Small intestine (tissue), 7 donors: ENCODE measurements around the gene NHLRC4. TPM values are rescaled to one million over a fixed set of nuclear protein-coding genes. Genes with fewer than 3 reads are reported as not detected.
A peak's percentile ranks its signal among the peaks of the same experiment; 100 is the strongest.

Experiments used
- DNase-seq, 2 donors: peaks; one replicate each; pipeline versions ENCODE4 v3.0.0 to v3.0.0-alpha.2; 2013
- FAIRE-seq: peaks from 2 replicates; lab custom pipeline; 2012; peaks lifted over from hg19 to GRCh38; lab: Jason Lieb, UNC
- H3K27ac ChIP-seq, 3 donors: one replicate each; pipeline ENCODE4 v1.5.1; 2013; ENCODE audit warnings: low read length in 2 of 3, mild to moderate bottlenecking in 2 of 3, control low read depth in 1 of 3, inconsistent platforms in 1 of 3, low read depth in 1 of 3, moderate library complexity in 1 of 3
- H3K27me3 ChIP-seq, 3 donors: one replicate each; pipeline ENCODE4 v1.6.1; 2013; ENCODE audit warnings: low read length in 3 of 3, inconsistent platforms in 1 of 3; ENCODE audit not compliant: control insufficient read depth in 3 of 3, insufficient read depth in 3 of 3
- H3K36me3 ChIP-seq, 3 donors: one replicate each; pipeline ENCODE4 v1.6.1; 2013; ENCODE audit warnings: low read length in 3 of 3, inconsistent platforms in 1 of 3, low read depth in 1 of 3, mild to moderate bottlenecking in 1 of 3, moderate library complexity in 1 of 3; ENCODE audit not compliant: control insufficient read depth in 3 of 3, insufficient read depth in 2 of 3
- H3K4me1 ChIP-seq, 3 donors: one replicate each; pipeline ENCODE4 v1.6.1; 2013; ENCODE audit warnings: low read length in 2 of 3, inconsistent platforms in 1 of 3, low read depth in 1 of 3, mild to moderate bottlenecking in 1 of 3, moderate library complexity in 1 of 3; ENCODE audit not compliant: control insufficient read depth in 3 of 3, insufficient read depth in 2 of 3
- H3K4me3 ChIP-seq, 3 donors: one replicate each; pipeline ENCODE4 v1.5.1; 2013; ENCODE audit warnings: low read length in 3 of 3, control low read depth in 1 of 3, inconsistent platforms in 1 of 3, low read depth in 1 of 3, mild to moderate bottlenecking in 1 of 3, moderate library complexity in 1 of 3
- H3K9me3 ChIP-seq, 2 donors: one replicate each; pipeline ENCODE4 v1.6.1; 2013; ENCODE audit warnings: low read depth in 1 of 2, low read length in 1 of 2; ENCODE audit not compliant: control insufficient read depth in 2 of 2, insufficient read depth in 1 of 2
- WGBS, 3 donors: extraction: QIAGEN DNeasy Blood & Tissue Kit; methylation state at CpG; one replicate each; pipeline ENCODE4 v1.1.7; 2013; 5-methylcytosine and 5-hydroxymethylcytosine counted together
- polyA plus RNA-seq, 4 donors: library from polyadenylated mRNA; stranded (reverse) in 3 of 4; unstranded in 1 of 4; fragments of 200-250 nt in 3 of 4; fragments of 120-200 nt in 1 of 4; gene quantifications; one replicate each; pipeline versions ENCODE4 v1.2.1 to v1.2.3, GENCODE V29; 2013
- donor health status: healthy with polysubstance abuse.
- donor health status: control.
- donor health status: control.
- donor health status: Bipolar disorder and iron deficiency.
- donor health status: healthy.

Gene NHLRC4
- polyA plus RNA-seq, 4 donors: 0.45 to 2.2 (median 0.79) TPM; not detected in 1

DNA sequence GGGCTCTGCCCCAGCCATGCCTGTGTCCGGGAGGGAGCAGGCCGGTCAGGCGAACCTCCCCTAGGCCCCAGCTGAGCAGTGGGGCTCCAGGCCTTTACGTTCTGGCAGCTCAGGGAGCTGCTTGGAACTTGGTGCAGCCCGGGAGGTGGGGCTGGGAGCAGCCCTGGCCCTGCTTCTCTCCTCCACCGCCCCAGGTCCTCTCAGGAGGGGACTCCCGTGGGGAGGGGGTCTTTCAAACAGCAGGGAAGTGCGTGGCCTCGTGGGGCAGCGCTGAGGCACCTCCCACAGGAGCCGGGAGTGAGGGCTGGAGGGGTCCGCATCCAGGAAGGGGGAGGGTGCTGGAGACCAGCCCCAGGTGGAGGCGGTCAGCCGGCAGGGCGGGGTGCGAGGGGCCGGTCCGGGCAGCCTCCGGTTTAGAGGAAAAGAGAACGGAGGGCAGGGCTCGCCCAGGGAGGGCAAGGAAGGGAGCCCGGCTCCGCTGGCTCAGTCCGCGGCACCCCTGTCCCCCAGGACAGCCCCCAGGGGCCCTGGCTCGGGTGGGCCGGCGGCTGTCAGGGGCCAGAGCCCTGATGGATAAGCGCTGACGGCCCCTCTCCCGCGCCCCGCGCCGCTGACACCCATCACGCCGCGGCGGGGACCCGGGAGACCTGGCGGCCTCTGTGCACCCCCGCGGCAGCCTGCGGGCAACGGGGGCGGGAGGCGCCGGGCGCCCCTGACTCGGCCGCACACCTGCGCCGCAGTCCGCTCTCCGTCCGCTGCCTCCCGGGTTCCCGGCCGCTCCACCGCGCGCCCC is 7.2 kb upstream of the NHLRC4 start:
- Histone ChIP-seq H3K36me3 (peaks cover 0 to 6% (median 0%) of the 10 kb centered on the region in 3 donors), H3K4me3 (no peak overlapping the region), H3K27me3 (peaks cover 13 to 45% (median 19%) of the 10 kb centered on the region in 3 donors), H3K27ac (no peak overlapping the region), H3K9me3 (no peaks in the 10 kb centered on the region), H3K4me1 (peaks cover 0 to 10% (median 0%) of the 10 kb centered on the region in 3 donors)
- WGBS, 3 donors: 9 to 18% (median 10%) methylated on average over 29 to 62 of the region's 62 CpGs
- DNase-seq (no peak), FAIRE-seq (no peak)

DNA sequence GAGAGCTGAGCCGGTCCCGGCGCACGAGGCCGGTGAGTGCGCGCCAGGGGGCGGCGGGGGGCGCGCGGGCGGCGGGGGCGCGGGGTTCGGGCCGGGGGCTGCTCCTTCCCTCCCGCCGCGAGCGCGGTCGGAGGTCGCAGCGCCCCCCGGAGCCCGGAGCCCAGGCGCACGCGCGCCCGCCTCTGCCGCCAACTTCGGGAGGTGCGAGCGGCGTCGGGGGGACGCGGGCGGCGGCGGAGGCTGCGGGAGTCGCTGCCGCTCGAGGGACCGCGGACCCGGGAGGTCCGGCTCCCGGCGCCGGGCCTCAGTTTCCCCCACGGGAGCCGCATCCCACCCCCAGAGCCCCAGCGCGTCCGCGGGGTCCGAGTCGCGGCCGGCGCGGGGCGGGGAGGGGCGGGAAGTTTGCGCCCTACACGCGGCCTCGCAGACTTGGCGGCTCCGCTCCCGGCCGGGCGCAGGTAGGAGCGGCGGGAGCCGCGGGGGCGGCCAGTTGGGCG is 6.6 kb upstream of the NHLRC4 start, which contains the start of gene PRR35:
PRR35 (plus strand) TSS at position 191 of the 497 bp plus-strand sequence. CDS start 2,901 bp downstream, outside the sequence.
- Histone ChIP-seq H3K9me3 (no peaks in the 10 kb centered on the region), H3K4me3 (peak within 1 kb of the TSS in 1 of 3 donors; percentile 20), H3K27me3 (peaks cover 13 to 45% (median 19%) of the 10 kb centered on the region in 3 donors), H3K4me1 (peaks cover 0 to 12% (median 0%) of the 10 kb centered on the region in 3 donors), H3K27ac (no peak within 1 kb of the TSS), H3K36me3 (no peaks in the 10 kb centered on the region)
- FAIRE-seq (no peak), DNase-seq (no peak)
- WGBS, 3 donors: 0 to 4% (median 1%) methylated on average over 34 to 84 of the region's 84 CpGs

DNA sequence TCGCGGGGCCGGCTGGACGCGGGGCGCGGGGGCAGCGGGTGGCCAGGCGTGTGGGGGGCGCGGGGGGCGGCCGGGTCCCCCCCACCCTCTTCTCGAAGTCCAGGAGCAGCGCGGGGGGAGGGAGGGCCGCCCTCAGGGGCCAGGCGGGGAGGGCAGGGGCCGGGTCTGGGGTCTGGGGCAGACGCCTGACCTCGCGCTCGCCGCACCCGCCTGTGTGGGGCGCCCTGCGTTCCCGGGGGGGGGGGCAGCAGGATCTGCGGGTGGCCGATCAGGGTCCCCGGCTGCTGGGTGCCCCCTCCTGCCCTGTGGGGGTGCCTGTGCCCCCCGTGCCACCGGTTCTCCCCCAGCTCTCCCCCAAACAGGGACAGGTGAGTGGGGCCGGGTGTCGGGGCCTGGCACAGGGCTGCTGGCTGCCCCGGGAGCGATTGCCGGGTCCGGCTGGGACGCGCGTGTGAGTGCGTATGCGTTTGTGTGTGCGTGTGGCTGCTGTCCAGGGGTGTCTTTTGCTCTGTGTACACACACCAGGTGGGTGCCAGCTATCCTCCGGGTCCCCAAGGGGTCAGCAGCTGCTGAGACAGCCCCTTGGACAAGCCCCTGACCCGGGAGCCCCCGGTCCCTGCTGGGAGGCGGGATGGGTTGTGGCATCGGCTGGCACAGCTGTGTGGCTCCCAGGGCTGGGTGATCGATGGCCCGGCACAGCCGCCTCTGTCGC is 5.9 kb upstream of the NHLRC4 start:
- peaks cover 0 to 14% (median 0%) of the 10 kb centered on the region in 3 donors for H3K4me1 ChIP-seq
- H3K9me3 ChIP-seq: no peaks in the 10 kb centered on the region
- H3K4me3 ChIP-seq: peak overlapping the region in 1 of 3 donors; percentile 20
- 7 to 23% (median 21%) methylated on average over 22 to 54 of the region's 54 CpGs for WGBS, 3 donors
- no peaks in the 10 kb centered on the region for H3K36me3 ChIP-seq
- FAIRE-seq (no peak), DNase-seq (no peak)
- H3K27ac ChIP-seq: no peak overlapping the region
- H3K27me3 ChIP-seq: peaks cover 13 to 45% (median 19%) of the 10 kb centered on the region in 3 donors

DNA sequence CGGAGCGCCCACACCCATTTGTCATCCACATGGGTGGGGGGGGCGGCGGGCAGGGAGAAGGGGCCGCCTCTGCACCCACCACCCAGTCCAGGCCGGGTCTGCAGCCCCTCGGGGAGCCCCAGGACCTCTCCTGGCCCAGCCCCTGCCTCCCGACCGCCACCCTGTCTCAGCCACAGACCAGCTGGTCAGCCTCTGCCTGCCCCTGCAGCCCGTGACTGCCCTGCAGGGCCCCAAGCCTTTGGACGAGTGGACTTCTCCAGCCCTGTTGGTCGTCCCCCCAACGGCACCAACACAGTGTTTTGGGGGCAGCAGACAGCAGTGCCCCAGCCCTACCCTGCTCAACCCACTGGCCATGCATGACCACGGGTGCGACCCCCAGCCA is 5.4 kb upstream of the NHLRC4 start:
- no peak for FAIRE-seq
- H3K4me3 ChIP-seq: no peak overlapping the region

DNA sequence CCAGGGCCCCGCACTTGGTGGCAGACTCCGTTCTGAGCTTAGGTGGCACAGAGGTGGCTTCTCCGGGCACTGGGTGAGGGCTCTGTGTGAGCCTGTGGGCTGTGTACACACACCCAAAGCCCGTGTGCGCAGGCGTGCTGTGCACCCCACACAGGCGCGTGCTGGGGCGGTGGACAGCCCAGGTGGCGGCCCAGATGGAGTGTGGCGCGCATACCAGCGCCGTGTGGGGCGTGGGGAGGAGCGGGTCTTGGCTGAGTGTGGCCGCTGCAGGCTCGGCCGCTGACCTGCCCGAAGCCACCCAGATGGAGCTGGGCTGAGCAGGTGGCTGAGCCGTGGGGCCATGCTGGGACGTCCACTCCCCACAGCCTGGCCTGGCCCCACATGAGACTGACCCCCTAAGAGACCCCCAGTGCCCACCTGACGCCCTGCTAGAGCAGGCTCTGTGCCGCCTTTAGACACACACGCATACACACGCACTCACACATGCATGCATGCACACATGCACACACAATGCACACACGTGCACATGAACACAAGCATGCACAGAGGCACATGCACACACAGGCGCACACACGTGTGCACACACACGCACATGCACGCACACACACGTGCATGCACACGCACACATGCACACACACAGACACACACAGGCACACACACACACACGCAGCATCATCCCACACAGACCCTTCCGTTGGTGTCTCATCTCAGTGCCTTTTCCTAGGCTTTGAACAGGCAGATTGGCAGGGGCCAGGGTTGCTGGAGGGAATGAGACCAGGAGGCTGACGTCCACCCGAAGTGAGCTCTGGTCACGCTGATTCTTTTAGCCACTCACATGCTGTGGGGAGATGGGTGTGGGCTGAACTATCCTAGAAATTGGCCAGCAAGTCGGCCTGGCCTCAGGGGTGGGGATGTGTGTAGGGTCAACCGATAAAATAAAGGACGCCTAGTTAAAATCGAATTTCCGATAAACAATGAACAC is 4.6 kb upstream of the NHLRC4 start:
- no peak for DNase-seq
- Histone ChIP-seq H3K27ac (no peak overlapping the region), H3K36me3 (no peaks in the 10 kb centered on the region), H3K27me3 (peaks cover 13 to 45% (median 19%) of the 10 kb centered on the region in 3 donors), H3K4me1 (peaks cover 0 to 28% (median 6%) of the 10 kb centered on the region in 3 donors), H3K9me3 (no peaks in the 10 kb centered on the region), H3K4me3 (no peak overlapping the region)
- no peak for FAIRE-seq
- WGBS, 3 donors: 74 to 88% (median 76%) methylated on average over 39 to 43 of the region's 43 CpGs

More for the DNA sequence above, 5.4 kb upstream of the NHLRC4 start:
- Histone ChIP-seq H3K4me1 (peaks cover 0 to 20% (median under 1%) of the 10 kb centered on the region in 3 donors), H3K9me3 (no peaks in the 10 kb centered on the region), H3K36me3 (no peaks in the 10 kb centered on the region), H3K27me3 (peaks cover 13 to 45% (median 19%) of the 10 kb centered on the region in 3 donors), H3K27ac (no peak overlapping the region)
- no peak for DNase-seq
- 40 to 75% (median 58%) methylated on average over 11 to 15 of the region's 15 CpGs for WGBS, 3 donors

DNA sequence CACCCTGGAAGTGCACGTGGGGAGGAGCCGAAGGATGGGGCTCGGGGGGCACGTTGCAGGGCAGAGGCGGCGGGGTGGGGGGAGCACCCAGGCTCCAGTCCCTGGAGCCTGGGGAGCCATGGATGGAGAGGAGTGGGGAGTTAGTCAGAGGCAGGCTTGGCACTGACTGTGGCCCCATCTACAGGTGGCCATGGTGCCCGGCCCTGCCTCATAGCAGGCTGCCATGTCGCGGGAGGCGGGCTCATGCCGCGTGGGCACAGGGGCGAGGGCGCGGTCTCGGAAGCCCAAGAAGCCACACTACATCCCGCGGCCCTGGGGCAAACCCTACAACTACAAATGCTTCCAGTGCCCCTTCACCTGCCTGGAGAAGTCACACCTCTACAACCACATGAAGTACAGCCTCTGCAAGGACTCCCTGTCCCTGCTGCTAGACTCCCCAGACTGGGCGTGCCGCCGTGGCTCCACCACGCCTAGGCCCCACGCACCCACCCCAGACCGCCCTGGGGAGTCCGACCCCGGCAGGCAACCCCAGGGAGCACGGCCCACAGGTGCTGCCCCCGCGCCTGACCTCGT is 3.6 kb upstream of the NHLRC4 start:
- peaks cover 13 to 39% (median 19%) of the 10 kb centered on the region in 3 donors for H3K27me3 ChIP-seq
- 35 to 76% (median 52%) methylated on average over 30 of the region's 30 CpGs for WGBS, 3 donors

DNA sequence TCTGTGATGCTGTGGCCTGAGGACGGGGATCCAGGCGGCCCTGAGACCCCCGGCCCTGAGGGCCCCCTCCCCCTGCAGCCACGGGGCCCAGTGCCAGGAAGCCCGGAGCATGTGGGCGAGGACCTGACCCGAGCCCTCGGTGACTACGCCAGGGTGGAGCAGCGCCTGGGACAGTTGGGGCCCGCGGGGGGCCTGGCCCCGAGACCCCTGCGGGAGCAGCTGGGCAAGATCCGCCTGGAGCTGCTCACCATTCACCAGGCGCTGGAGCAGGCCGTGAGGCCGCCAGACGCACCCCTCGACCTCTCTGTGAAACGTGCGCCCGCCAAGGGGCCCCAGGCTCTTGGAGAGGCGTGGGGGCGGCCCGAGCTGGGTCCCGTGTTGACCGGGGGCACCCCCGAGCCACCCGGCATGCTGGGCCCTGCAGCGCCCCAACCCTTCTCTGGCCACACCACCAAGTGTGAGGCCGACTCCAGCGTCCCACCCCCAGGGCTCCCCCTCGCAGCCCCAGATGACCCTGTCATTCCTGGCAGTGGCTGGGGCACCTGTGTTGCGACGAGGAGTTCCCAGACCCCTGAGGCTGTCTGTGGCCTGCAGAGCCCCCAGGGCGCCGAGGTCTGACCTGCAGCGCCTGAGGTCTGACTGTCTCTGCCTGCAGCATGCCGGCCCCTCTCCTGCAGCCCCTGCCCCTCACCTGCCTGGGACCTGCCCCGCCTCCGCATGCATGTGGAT is 2.0 kb upstream of the NHLRC4 start:
- DNase-seq (no peak), FAIRE-seq (no peak)
- no peaks in the 10 kb centered on the region for H3K9me3 ChIP-seq
- peaks cover 4 to 40% (median 13%) of the 10 kb centered on the region in 3 donors for H3K4me1 ChIP-seq
- WGBS, 3 donors: 83 to 86% (median 84%) methylated on average over 27 to 42 of the region's 42 CpGs
- no peak overlapping the region for H3K4me3 ChIP-seq
- no peak overlapping the region for H3K27ac ChIP-seq
- peaks cover 5 to 22% (median 17%) of the 10 kb centered on the region in 3 donors for H3K27me3 ChIP-seq
- no peaks in the 10 kb centered on the region for H3K36me3 ChIP-seq

More for the DNA sequence above, 3.6 kb upstream of the NHLRC4 start:
- Histone ChIP-seq H3K4me1 (peaks cover 0 to 37% (median 6%) of the 10 kb centered on the region in 3 donors), H3K36me3 (no peaks in the 10 kb centered on the region), H3K9me3 (no peaks in the 10 kb centered on the region), H3K4me3 (no peak overlapping the region), H3K27ac (no peak overlapping the region)
- DNase-seq (no peak), FAIRE-seq (no peak)
